ENCODE measurements around the gene FANCI.

Gene FANCI

GRCh38 chr15:89303986-89304385, 60.2 kb downstream of the FANCI start:
- in situ Hi-C loops (cut with MboI; ENCODE audit: low sequenced_read_pairs), result no loop called here

GRCh38 chr15:89305395-89305794, 61.6 kb downstream of the FANCI start:
- in situ Hi-C loops (cut with MboI; ENCODE audit: low sequenced_read_pairs), result no loop called here

GRCh38 chr15:89307046-89307587, 63.3 kb downstream of the FANCI start:
- in situ Hi-C loops (cut with MboI; ENCODE audit: low sequenced_read_pairs), result no loop called here

GRCh38 chr15:89307791-89308190, 64.0 kb downstream of the FANCI start:
- in situ Hi-C loops (cut with MboI; ENCODE audit: low sequenced_read_pairs), result no loop called here

- in situ Hi-C loops (cut with MboI; ENCODE audit: low sequenced_read_pairs), result no loop called here
Measured at GRCh38 chr15:89308236-89308635, 64.5 kb downstream of the FANCI start.

- in situ Hi-C loops (cut with MboI; ENCODE audit: low sequenced_read_pairs), result no loop called here
Measured at GRCh38 chr15:89309993-89310392, 66.2 kb downstream of the FANCI start.

GRCh38 chr15:89315375-89315929, 71.7 kb downstream of the FANCI start:
- in situ Hi-C loops (cut with MboI; ENCODE audit: low sequenced_read_pairs), result no loop called here

- in situ Hi-C loops (cut with MboI; ENCODE audit: low sequenced_read_pairs), result no loop called here
Measured at GRCh38 chr15:89316504-89316903, 72.7 kb downstream of the FANCI start.

- in situ Hi-C loops (cut with MboI; ENCODE audit: low sequenced_read_pairs), result no loop called here
Measured at GRCh38 chr15:89317186-89317720, 73.5 kb downstream of the FANCI start.

- in situ Hi-C loops (cut with MboI; ENCODE audit: low sequenced_read_pairs), result no loop called here
Measured at GRCh38 chr15:89319678-89320077, 75.9 kb downstream of the FANCI start.

GRCh38 chr15:89320200-89320599, 76.4 kb downstream of the FANCI start:
- in situ Hi-C loops (cut with MboI; ENCODE audit: low sequenced_read_pairs), result no loop called here

GRCh38 chr15:89321521-89322410, 78.0 kb downstream of the FANCI start:
- in situ Hi-C loops (cut with MboI; ENCODE audit: low sequenced_read_pairs), result no loop called here

GRCh38 chr15:89322822-89323221, 79.0 kb downstream of the FANCI start:
- in situ Hi-C loops (cut with MboI; ENCODE audit: low sequenced_read_pairs), result no loop called here

- in situ Hi-C loops (cut with MboI; ENCODE audit: low sequenced_read_pairs), result no loop called here
Measured at GRCh38 chr15:89323825-89324224, 80.0 kb downstream of the FANCI start.

- in situ Hi-C loops (cut with MboI; ENCODE audit: low sequenced_read_pairs), result no loop called here
Measured at GRCh38 chr15:89325039-89325803, 81.4 kb downstream of the FANCI start.

- in situ Hi-C loops (cut with MboI; ENCODE audit: low sequenced_read_pairs), result no loop called here
Measured at GRCh38 chr15:89326316-89326715, 82.5 kb downstream of the FANCI start.

- in situ Hi-C loops (cut with MboI; ENCODE audit: low sequenced_read_pairs), result no loop called here
Measured at GRCh38 chr15:89327113-89327512, 83.3 kb downstream of the FANCI start.

- in situ Hi-C loops (cut with MboI; ENCODE audit: low sequenced_read_pairs), result no loop called here
Measured at GRCh38 chr15:89328398-89329254, 84.8 kb downstream of the FANCI start.

GRCh38 chr15:89329329-89330084, 85.7 kb downstream of the FANCI start:
- in situ Hi-C loops (cut with MboI; ENCODE audit: low sequenced_read_pairs), result no loop called here

- in situ Hi-C loops (cut with MboI; ENCODE audit: low sequenced_read_pairs), result no loop called here
Measured at GRCh38 chr15:89330119-89330518, 86.3 kb downstream of the FANCI start.
